CD8-positive, alpha-beta memory T cell (primary cell): ENCODE results near the gene VWA8. TPM values are rescaled to one million over a fixed set of nuclear protein-coding genes. Genes with fewer than 3 reads are reported as not detected.
A peak's percentile ranks its signal among the peaks of the same experiment; 100 is the strongest.

Experiments
- CTCF ChIA-PET: fragments of 350-600 bp; sonication (Branson Sonifier 250); formaldehyde crosslinking; loops from one replicate; lab custom pipeline; 2021; ENCODE audit warnings: antibody characterized with exemption; lab: Charles Lee
- POLR2A ChIA-PET: fragments of 350-600 bp; sonication (Branson Sonifier 250); formaldehyde crosslinking; loops from one replicate; lab custom pipeline; 2021; ENCODE audit warnings: antibody characterized with exemption; lab: Charles Lee
- DNase-seq, 5 donors: peaks; one replicate each; pipeline versions ENCODE4 v3.0.0 to v3.0.0-alpha.2; 2020 to 2022; ENCODE audit warnings: mixed read lengths in 1 of 5
- H3K27ac ChIP-seq: one replicate; pipeline ENCODE4 v1.7.0; 2013; ENCODE audit warnings: low read depth, mild to moderate bottlenecking, low read length, moderate library complexity
- H3K27me3 ChIP-seq: 2 replicates; pipeline ENCODE4 v1.7.0; 2013; ENCODE audit warnings: low read length, mild to moderate bottlenecking; ENCODE audit not compliant: insufficient read depth, poor library complexity, severe bottlenecking
- H3K36me3 ChIP-seq: 2 replicates; pipeline ENCODE4 v1.7.0; 2013; ENCODE audit warnings: mild to moderate bottlenecking, low read length, moderate library complexity; ENCODE audit not compliant: insufficient read depth
- H3K4me1 ChIP-seq: 2 replicates; pipeline ENCODE4 v1.7.0; 2013; ENCODE audit warnings: mild to moderate bottlenecking, low read length, moderate library complexity; ENCODE audit not compliant: insufficient read depth
- H3K4me3 ChIP-seq: 2 replicates; pipeline ENCODE4 v1.7.0; 2013; ENCODE audit warnings: mild to moderate bottlenecking, low read length
- H3K9me3 ChIP-seq: 2 replicates; pipeline ENCODE4 v1.7.0; 2013; ENCODE audit warnings: mild to moderate bottlenecking, low read length
- H3K27ac Mint-ChIP-seq, 8 donors: one replicate each; pipeline ENCODE4 v1.8.0; 2020 to 2021; ENCODE audit warnings: mixed read lengths in 8 of 8, mild to moderate bottlenecking in 6 of 8, inconsistent platforms in 3 of 8, moderate library complexity in 3 of 8
- H3K27me3 Mint-ChIP-seq, 2 donors: one replicate each; pipeline ENCODE4 v1.8.0; 2020 to 2021; ENCODE audit warnings: mixed read lengths in 2 of 2, mild to moderate bottlenecking in 1 of 2, moderate library complexity in 1 of 2
- H3K36me3 Mint-ChIP-seq, 3 donors: one replicate each; pipeline ENCODE4 v1.8.0; 2020 to 2021; ENCODE audit warnings: mixed read lengths in 3 of 3, inconsistent platforms in 1 of 3, mild to moderate bottlenecking in 1 of 3
- H3K4me1 Mint-ChIP-seq, 3 donors: one replicate each; pipeline ENCODE4 v1.8.0; 2020 to 2021; ENCODE audit warnings: mixed read lengths in 3 of 3, inconsistent platforms in 1 of 3, mild to moderate bottlenecking in 1 of 3
- H3K4me3 Mint-ChIP-seq, 7 donors: one replicate each; pipeline ENCODE4 v1.8.0; 2020 to 2021; ENCODE audit warnings: mixed read lengths in 7 of 7, mild to moderate bottlenecking in 6 of 7, moderate library complexity in 4 of 7, inconsistent platforms in 2 of 7
- H3K9me3 Mint-ChIP-seq, 5 donors: one replicate each; pipeline ENCODE4 v1.8.0; 2020 to 2022; ENCODE audit warnings: mixed read lengths in 5 of 5, mild to moderate bottlenecking in 3 of 5, moderate library complexity in 2 of 5, inconsistent platforms in 1 of 5
- polyA plus RNA-seq: library from polyadenylated mRNA; unstranded; fragments of 300-500 nt; fragmentation: Illumina TruSeq; gene quantifications from one replicate; pipeline ENCODE4 v1.2.3, GENCODE V29; 2021
- total RNA-seq, 2 experiments: library from RNA; stranded (reverse); gene quantifications; one replicate each; pipeline ENCODE4 v1.2.3, GENCODE V29; 2021

VWA8 gene
- total and polyA plus RNA-seq, 3 experiments from 2014 or later = 6.9 to 21.3 (median 21.2) TPM

- Histone ChIP-seq H3K9me3 (no peaks in the 10 kb centered on the region), H3K4me3 (no peak overlapping the region), H3K4me1 (no peaks in the 10 kb centered on the region), H3K36me3 (peaks cover 9% of the 10 kb centered on the region), H3K27ac (no peak overlapping the region), H3K27me3 (no peaks in the 10 kb centered on the region)
- POLR2A ChIA-PET = no interaction called here
- CTCF ChIA-PET = no interaction called here
- peaks cover 7 to 43% (median 26%) of the 10 kb centered on the region in 3 donors for H3K36me3 Mint-ChIP-seq
- no peak for DNase-seq
- H3K4me1 Mint-ChIP-seq = no peaks in the 10 kb centered on the region
- H3K4me3 Mint-ChIP-seq = no peak overlapping the region
- no peak overlapping the region for H3K27ac Mint-ChIP-seq
- no peaks in the 10 kb centered on the region for H3K27me3 Mint-ChIP-seq
- no peaks in the 10 kb centered on the region for H3K9me3 Mint-ChIP-seq
Observed at GRCh38 chr13:41699759-41700158, 261.1 kb downstream of the VWA8 start.

DNA sequence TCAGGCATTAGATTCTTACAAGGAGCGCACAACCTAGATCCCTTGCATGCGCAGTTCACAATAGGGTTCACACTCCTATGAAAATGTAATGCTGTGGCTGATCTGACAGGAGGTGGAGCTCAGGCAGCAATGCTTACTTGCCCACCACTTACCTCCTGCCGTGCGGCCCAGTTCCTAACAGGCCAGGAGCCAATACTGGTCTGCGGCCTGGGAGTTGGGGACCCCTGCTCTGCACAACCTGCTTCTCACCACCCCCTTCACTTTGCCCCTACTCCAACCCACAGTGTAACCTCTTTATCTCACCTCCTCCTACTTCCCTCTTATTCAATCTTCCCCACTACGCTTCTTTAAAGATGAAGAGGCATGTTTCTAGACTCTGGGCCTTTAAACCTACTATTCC lies 263.3 kb downstream of the VWA8 start:
- no peaks in the 10 kb centered on the region for H3K4me1 Mint-ChIP-seq
- CTCF ChIA-PET = no interaction called here

GRCh38 chr13:41696163-41697003 lies 264.5 kb downstream of the VWA8 start:
- no peaks in the 10 kb centered on the region for H3K9me3 Mint-ChIP-seq
- ChIA-PET POLR2A (no interaction called here), CTCF (no interaction called here)
- H3K4me1 Mint-ChIP-seq = no peaks in the 10 kb centered on the region
- Histone ChIP-seq H3K27ac (no peak overlapping the region), H3K36me3 (peaks cover 9% of the 10 kb centered on the region), H3K27me3 (no peaks in the 10 kb centered on the region), H3K9me3 (no peaks in the 10 kb centered on the region), H3K4me3 (no peak overlapping the region), H3K4me1 (no peaks in the 10 kb centered on the region)
- DNase-seq = no peak
- H3K36me3 Mint-ChIP-seq = peaks cover 7 to 50% (median 33%) of the 10 kb centered on the region in 3 donors
- no peak overlapping the region for H3K4me3 Mint-ChIP-seq
- peak overlapping the region in 1 of 8 donors; percentile 47 for H3K27ac Mint-ChIP-seq
- H3K27me3 Mint-ChIP-seq = no peaks in the 10 kb centered on the region

More for the DNA sequence above, 263.3 kb downstream of the VWA8 start:
- POLR2A ChIA-PET = no interaction called here
- peak overlapping the region in 1 of 8 donors; percentile 43 for H3K27ac Mint-ChIP-seq
- no peak overlapping the region for H3K27ac ChIP-seq
- H3K36me3 Mint-ChIP-seq = peaks cover 7 to 47% (median 29%) of the 10 kb centered on the region in 3 donors
- H3K27me3 Mint-ChIP-seq = no peaks in the 10 kb centered on the region
- DNase-seq = no peak
- H3K4me3 Mint-ChIP-seq = no peak overlapping the region
- peaks cover 9% of the 10 kb centered on the region for H3K36me3 ChIP-seq
- no peak overlapping the region for H3K4me3 ChIP-seq
- H3K9me3 Mint-ChIP-seq = no peaks in the 10 kb centered on the region
- no peaks in the 10 kb centered on the region for H3K9me3 ChIP-seq
- H3K4me1 ChIP-seq = no peaks in the 10 kb centered on the region
- no peaks in the 10 kb centered on the region for H3K27me3 ChIP-seq

- ChIA-PET CTCF (no interaction called here), POLR2A (no interaction called here)
- no peak overlapping the region for H3K27ac ChIP-seq
- no peaks in the 10 kb centered on the region for H3K4me1 ChIP-seq
- Mint-ChIP-seq H3K9me3 (no peaks in the 10 kb centered on the region), H3K27me3 (no peaks in the 10 kb centered on the region), H3K27ac (no peak overlapping the region), H3K4me3 (no peak overlapping the region), H3K4me1 (no peaks in the 10 kb centered on the region), H3K36me3 (peaks cover 13 to 57% (median 41%) of the 10 kb centered on the region in 3 donors)
- no peak for DNase-seq
- H3K36me3 ChIP-seq = peaks cover 9% of the 10 kb centered on the region
- H3K4me3 ChIP-seq = no peak overlapping the region
- H3K9me3 ChIP-seq = no peaks in the 10 kb centered on the region
- no peaks in the 10 kb centered on the region for H3K27me3 ChIP-seq
Observed at GRCh38 chr13:41694545-41695301, 266.2 kb downstream of the VWA8 start.

DNA sequence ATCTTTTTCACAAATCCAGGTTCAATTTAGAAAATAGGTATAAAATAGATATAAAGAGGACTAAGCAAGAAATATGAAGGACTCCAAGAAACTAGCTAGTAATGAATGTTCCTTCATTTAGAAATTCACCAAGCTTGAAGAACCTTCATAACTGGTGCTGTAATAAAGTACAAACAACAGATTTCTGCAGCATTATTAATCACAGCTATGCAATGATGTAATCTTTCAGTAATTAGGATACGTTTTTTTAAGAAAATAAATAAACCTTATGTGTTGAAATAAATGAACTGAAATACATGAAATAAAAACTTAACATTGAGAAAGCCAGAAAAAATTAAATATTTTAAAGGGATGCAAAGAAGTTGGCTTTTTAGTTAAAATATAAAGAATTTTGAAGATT lies 267.5 kb downstream of the VWA8 start:
- Histone ChIP-seq H3K4me3 (no peak overlapping the region), H3K4me1 (no peaks in the 10 kb centered on the region), H3K27me3 (no peaks in the 10 kb centered on the region), H3K36me3 (no peaks in the 10 kb centered on the region), H3K27ac (no peak overlapping the region), H3K9me3 (no peaks in the 10 kb centered on the region)
- no peaks in the 10 kb centered on the region for H3K4me1 Mint-ChIP-seq
- POLR2A ChIA-PET = no interaction called here
- H3K9me3 Mint-ChIP-seq = no peaks in the 10 kb centered on the region
- no peak for DNase-seq
- no peak overlapping the region for H3K4me3 Mint-ChIP-seq
- no peaks in the 10 kb centered on the region for H3K27me3 Mint-ChIP-seq
- CTCF ChIA-PET = interaction anchor here (1.0 kb wide), 1 partner anchor 25 kb away, joined by 4 read pairs; no protein-coding TSS in a partner anchor
- H3K36me3 Mint-ChIP-seq = peaks cover 7 to 55% (median 42%) of the 10 kb centered on the region in 3 donors
- H3K27ac Mint-ChIP-seq = no peak overlapping the region

GRCh38 chr13:41691274-41691673 lies 269.6 kb downstream of the VWA8 start:
- Mint-ChIP-seq H3K27me3 (no peaks in the 10 kb centered on the region), H3K9me3 (no peaks in the 10 kb centered on the region), H3K27ac (no peak overlapping the region), H3K36me3 (peaks cover 6 to 52% (median 39%) of the 10 kb centered on the region in 3 donors), H3K4me1 (no peaks in the 10 kb centered on the region), H3K4me3 (no peak overlapping the region)
- no peak overlapping the region for H3K27ac ChIP-seq
- no peak overlapping the region for H3K4me3 ChIP-seq
- no peak for DNase-seq
- ChIA-PET POLR2A (no interaction called here), CTCF (no interaction called here)
- H3K27me3 ChIP-seq = no peaks in the 10 kb centered on the region
- H3K4me1 ChIP-seq = no peaks in the 10 kb centered on the region
- no peaks in the 10 kb centered on the region for H3K36me3 ChIP-seq
- no peaks in the 10 kb centered on the region for H3K9me3 ChIP-seq

DNA sequence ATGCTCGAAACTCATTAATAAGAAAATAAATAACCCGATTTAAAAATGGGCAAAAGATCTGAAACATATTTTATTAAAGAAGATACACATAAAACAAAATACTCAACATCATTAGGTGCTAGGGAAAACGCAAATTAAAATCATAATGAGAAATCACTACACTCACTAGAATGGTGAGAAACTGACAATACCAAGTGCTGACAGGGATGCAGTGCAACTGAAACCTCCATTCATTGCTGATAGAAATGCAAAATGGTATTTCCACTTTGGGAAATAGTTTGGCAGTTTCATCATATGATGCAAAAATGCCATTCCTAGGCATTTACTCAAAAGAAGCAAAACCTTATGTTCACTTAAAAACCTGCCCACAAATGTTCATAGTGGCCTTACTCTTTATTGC lies 278.1 kb downstream of the VWA8 start:
- H3K27ac ChIP-seq = no peak overlapping the region
- POLR2A ChIA-PET = no interaction called here
- H3K36me3 ChIP-seq = no peaks in the 10 kb centered on the region
- H3K27me3 Mint-ChIP-seq = no peaks in the 10 kb centered on the region
- no peaks in the 10 kb centered on the region for H3K4me1 Mint-ChIP-seq
- CTCF ChIA-PET = interaction anchor here (1.6 kb wide), 1 partner anchor 14 kb away, joined by 4 read pairs; no protein-coding TSS in a partner anchor
- no peaks in the 10 kb centered on the region for H3K9me3 ChIP-seq
- DNase-seq = no peak
- H3K4me3 Mint-ChIP-seq = no peak overlapping the region
- no peak overlapping the region for H3K4me3 ChIP-seq
- no peaks in the 10 kb centered on the region for H3K27me3 ChIP-seq
- no peak overlapping the region for H3K27ac Mint-ChIP-seq
- H3K36me3 Mint-ChIP-seq = peaks cover 25 to 63% (median 33%) of the 10 kb centered on the region in 3 donors
- no peaks in the 10 kb centered on the region for H3K4me1 ChIP-seq
- no peaks in the 10 kb centered on the region for H3K9me3 Mint-ChIP-seq

DNA sequence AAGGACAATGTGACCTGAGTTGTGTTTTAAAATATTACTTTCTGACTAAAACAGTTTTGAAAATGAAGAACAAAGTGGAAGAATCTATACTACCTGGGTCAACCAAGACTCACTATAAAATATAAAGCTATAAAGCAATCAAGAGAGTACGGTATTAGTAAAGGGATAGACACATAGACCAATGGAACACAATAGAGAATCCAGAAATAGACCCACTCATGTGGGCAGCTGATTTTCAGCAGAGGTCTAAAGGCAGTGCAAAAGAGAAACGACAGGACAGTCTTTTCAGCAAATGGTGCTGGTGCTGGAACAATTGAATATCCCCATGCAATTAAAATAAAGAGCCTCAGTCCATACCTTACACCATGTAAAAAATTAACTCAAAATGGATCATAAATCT lies 278.9 kb downstream of the VWA8 start:
- Histone ChIP-seq H3K27me3 (no peaks in the 10 kb centered on the region), H3K36me3 (no peaks in the 10 kb centered on the region), H3K4me3 (no peak overlapping the region), H3K27ac (no peak overlapping the region), H3K4me1 (no peaks in the 10 kb centered on the region), H3K9me3 (no peaks in the 10 kb centered on the region)
- DNase-seq = no peak
- no peaks in the 10 kb centered on the region for H3K4me1 Mint-ChIP-seq
- ChIA-PET POLR2A (no interaction called here), CTCF (interaction anchor here (1.6 kb wide), 1 partner anchor 14 kb away, joined by 4 read pairs; no protein-coding TSS in a partner anchor)
- H3K9me3 Mint-ChIP-seq = no peaks in the 10 kb centered on the region
- no peaks in the 10 kb centered on the region for H3K27me3 Mint-ChIP-seq
- H3K36me3 Mint-ChIP-seq = peaks cover 25 to 65% (median 34%) of the 10 kb centered on the region in 3 donors
- H3K27ac Mint-ChIP-seq = no peak overlapping the region
- H3K4me3 Mint-ChIP-seq = no peak overlapping the region
